ENCODE results near the gene MICAL1.

MICAL1 gene

DNA sequence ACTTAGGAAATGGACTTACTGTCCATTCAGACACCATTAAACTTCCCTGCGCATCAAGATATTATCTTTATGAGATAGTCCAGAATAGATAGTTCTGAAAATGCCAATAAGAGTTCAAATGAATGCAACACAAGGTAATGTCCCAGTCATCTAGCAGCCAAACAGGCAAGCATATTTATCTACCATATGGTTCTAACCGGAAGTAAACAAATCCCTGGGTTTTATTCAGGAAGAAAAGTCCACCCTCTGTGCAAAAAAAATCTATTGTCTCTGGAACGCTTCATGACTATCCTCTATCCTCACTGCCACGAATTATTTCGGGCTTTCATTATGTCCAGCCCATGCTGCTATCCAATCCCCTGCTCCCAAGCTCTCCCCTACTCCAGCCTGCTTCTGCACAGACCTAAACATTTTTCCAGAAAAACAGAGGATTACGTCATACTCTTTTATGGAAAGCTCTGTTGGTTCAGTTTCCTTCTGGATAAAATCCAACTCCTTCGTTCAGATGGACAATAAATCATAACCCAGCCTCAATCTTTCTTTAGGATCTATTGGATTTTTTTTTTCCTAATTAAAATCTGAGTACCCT, 26.6 kb downstream of the MICAL1 start:
- peak; percentile 35 for DNase-seq

GRCh38 chr6:109424946-109425345, 30.6 kb downstream of the MICAL1 start:
- DNase-seq, result no peak

DNA sequence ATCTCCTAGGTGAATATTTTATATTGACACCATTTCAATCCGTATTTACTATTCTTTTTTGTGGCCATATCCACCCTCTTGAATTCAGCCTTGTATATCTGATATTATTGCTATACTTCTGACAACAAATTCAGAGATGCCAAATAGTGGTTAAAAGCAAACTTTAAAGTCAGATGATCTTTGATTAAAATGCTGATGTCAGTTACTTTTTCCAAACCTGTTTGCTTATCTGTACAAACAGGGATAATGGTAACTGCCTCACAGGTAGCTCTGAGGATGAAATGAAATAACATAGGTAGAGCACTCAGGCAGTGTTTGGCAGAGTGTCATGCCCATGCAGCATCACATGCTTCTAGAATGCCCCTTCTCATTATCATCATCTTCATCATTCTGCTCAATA, 34.4 kb downstream of the MICAL1 start:
- no peak for DNase-seq

- no peak for DNase-seq
Observed at GRCh38 chr6:109420751-109421150, 34.8 kb downstream of the MICAL1 start.

GRCh38 chr6:109417646-109418045, 37.9 kb downstream of the MICAL1 start:
- no peak for DNase-seq

DNA sequence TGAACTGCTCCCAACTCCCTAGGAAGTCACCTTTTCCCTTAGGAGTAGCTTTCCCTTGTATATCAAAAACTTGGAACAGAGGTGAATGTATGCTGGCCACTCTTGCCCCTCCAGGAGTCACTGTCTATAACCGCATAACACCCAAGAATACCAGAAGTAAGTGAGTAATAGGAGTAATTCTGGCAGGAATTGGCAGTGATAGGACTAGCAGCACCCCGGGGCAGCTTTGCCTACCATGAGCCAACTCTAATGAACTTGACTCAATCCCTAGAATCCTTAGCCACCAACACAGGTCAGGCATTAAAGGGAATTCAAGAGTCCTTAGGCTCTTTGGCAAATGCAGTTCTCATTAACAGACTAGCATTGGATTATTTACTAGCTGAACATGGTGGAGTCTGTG, 44.5 kb downstream of the MICAL1 start:
- DNase-seq, result no peak

- DNase-seq, result no peak
Observed at GRCh38 chr6:109406196-109406595, 49.4 kb downstream of the MICAL1 start.

DNA sequence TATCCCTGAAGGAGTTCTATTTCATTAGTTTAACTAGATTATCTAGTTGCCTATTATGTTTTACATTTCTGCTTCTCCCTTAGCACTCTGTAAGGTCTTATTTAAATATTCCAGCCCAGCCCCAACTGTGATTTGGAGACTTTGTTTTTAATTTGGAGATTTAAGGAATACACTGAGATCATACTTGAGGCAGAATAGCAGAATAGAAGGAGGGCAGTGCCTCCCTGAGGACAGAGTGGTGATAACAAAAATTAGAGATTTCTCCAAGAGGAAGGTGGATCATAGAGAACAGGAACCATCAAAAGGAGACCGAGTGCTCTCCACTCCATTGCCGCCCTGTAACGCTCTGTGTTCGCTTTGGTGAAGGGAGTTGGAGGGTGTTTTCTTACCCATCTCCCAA, 58.6 kb downstream of the MICAL1 start:
- no peak for DNase-seq

- DNase-seq, result no peak
Observed at GRCh38 chr6:109396046-109396718, 59.4 kb downstream of the MICAL1 start.
